ENCODE data around the gene EME2. TPM values are rescaled to one million over a fixed set of nuclear protein-coding genes. Genes with fewer than 3 reads are reported as not detected.

EME2 gene
- total and polyA plus RNA-seq, 2 donors (not counting 1 experiment from before 2014, with no cell fraction given): 2.2 to 8.3 TPM

DNA sequence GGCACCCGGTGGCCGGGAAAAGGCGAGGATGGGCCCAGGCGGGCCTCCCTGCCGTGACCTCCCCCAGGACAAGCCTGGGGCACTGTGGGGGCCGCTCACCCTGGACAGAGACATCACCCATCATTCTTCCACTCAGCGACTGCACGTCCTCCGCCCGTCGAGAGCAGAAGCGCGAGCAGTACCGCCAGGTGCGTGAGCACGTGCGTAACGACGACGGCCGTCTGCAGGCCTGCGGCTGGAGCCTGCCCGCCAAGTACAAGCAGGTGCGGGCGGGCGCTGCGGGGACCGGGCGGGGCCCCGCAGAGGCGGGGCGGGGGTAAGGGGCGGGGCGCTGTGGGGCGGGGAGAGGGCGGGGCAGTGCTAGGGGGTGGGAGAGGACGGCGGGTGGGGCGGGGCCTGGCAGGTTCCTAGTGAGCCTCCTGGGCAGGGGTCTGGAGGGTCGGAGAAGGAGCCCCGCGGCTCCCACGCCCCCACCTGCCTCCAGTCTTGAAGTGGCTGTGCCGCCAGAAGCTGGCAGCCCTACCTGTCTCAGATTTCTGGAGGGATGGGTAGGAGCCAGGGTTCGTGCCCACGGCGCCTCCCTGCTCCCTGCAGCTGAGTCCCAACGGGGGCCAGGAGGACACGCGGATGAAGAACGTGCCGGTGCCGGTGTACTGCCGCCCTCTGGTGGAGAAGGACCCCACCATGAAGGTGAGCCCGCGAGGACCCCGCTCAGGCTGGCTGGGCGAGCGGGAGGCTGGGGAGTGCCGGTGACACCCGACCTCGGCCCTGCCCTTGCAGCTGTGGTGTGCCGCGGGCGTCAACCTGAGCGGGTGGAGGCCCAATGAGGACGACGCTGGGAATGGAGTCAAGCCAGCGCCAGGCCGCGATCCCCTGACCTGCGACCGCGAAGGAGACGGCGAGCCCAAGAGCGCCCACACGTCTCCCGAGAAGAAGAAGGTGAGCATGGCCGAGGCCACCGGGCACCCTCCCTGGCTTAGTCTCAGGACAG lies 8.8 kb upstream of the EME2 start:
- H3K9ac ChIP-seq (ENCODE audit: insufficient read depth, low read length): no peak overlapping the region
- TF ChIP-seq CTCF (conservative IDR thresholded peaks at IDR 0.05 in 1 of 2, IDR thresholded peaks at IDR 0.05 in 1 of 2; ENCODE audit: low read depth in 1 of 2, low read length in 2 of 2): peak in 1 of 2 donors; percentile 34
- TF ChIP-seq EZH2 (IDR thresholded peaks at IDR 0.05; ENCODE audit: low read length, missing control alignments): no peak
- no peaks in the 10 kb centered on the region for H3K9me3 ChIP-seq (ENCODE audit: control insufficient read depth, insufficient read depth, low read depth, low read length)
- H3K4me1 ChIP-seq (ENCODE audit: control insufficient read depth, extremely low read depth, insufficient read depth, low read length): no peaks in the 10 kb centered on the region
- H2AFZ ChIP-seq (ENCODE audit: low read length): no peak overlapping the region
- peaks cover 51% of the 10 kb centered on the region for H3K36me3 ChIP-seq (ENCODE audit: control insufficient read depth, insufficient read depth, low read length)
- H3K27ac ChIP-seq (ENCODE audit: insufficient read depth, low read length): no peak overlapping the region
- no peaks in the 10 kb centered on the region for H3K27me3 ChIP-seq (ENCODE audit: control insufficient read depth, insufficient read depth, low read length)
- peak; percentile 25 to 35 for DNase-seq (ENCODE audit: low read depth in 2 of 2)
- H3K4me3 ChIP-seq (replicated peaks in 1 of 4; ENCODE audit: control extremely low read depth in 1 of 4, insufficient read depth in 1 of 4, low read depth in 3 of 4, low read length in 4 of 4): no peak overlapping the region
- no peaks in the 10 kb centered on the region for H3K79me2 ChIP-seq (ENCODE audit: control insufficient read depth, insufficient read depth, low read length)
- no peaks in the 10 kb centered on the region for H4K20me1 ChIP-seq (ENCODE audit: control insufficient read depth, extremely low read depth, insufficient read depth, low read length)
- H3K4me2 ChIP-seq (ENCODE audit: extremely low read depth, insufficient read depth, low read length): no peak overlapping the region

- no peaks in the 10 kb centered on the region for H3K27me3 ChIP-seq (ENCODE audit: control insufficient read depth, insufficient read depth, low read length)
- no peak overlapping the region for H3K4me2 ChIP-seq (ENCODE audit: extremely low read depth, insufficient read depth, low read length)
- no peaks in the 10 kb centered on the region for H3K4me1 ChIP-seq (ENCODE audit: control insufficient read depth, extremely low read depth, insufficient read depth, low read length)
- no peak overlapping the region for H3K9ac ChIP-seq (ENCODE audit: insufficient read depth, low read length)
- H2AFZ ChIP-seq (ENCODE audit: low read length): no peak overlapping the region
- H4K20me1 ChIP-seq (ENCODE audit: control insufficient read depth, extremely low read depth, insufficient read depth, low read length): no peaks in the 10 kb centered on the region
- no peak overlapping the region for H3K4me3 ChIP-seq (replicated peaks in 1 of 4; ENCODE audit: control extremely low read depth in 1 of 4, insufficient read depth in 1 of 4, low read depth in 3 of 4, low read length in 4 of 4)
- TF ChIP-seq CTCF (conservative IDR thresholded peaks at IDR 0.05 in 1 of 2, IDR thresholded peaks at IDR 0.05 in 1 of 2; ENCODE audit: low read depth in 1 of 2, low read length in 2 of 2): no peak
- no peak for TF ChIP-seq EZH2 (IDR thresholded peaks at IDR 0.05; ENCODE audit: low read length, missing control alignments)
- H3K36me3 ChIP-seq (ENCODE audit: control insufficient read depth, insufficient read depth, low read length): peaks cover 57% of the 10 kb centered on the region
- no peaks in the 10 kb centered on the region for H3K9me3 ChIP-seq (ENCODE audit: control insufficient read depth, insufficient read depth, low read depth, low read length)
- DNase-seq (ENCODE audit: low read depth in 2 of 2): no peak
- H3K27ac ChIP-seq (ENCODE audit: insufficient read depth, low read length): no peak overlapping the region
- H3K79me2 ChIP-seq (ENCODE audit: control insufficient read depth, insufficient read depth, low read length): no peaks in the 10 kb centered on the region
These were observed 7.6 kb upstream of the EME2 start for GRCh38 chr16:1764971-1765370.

DNA sequence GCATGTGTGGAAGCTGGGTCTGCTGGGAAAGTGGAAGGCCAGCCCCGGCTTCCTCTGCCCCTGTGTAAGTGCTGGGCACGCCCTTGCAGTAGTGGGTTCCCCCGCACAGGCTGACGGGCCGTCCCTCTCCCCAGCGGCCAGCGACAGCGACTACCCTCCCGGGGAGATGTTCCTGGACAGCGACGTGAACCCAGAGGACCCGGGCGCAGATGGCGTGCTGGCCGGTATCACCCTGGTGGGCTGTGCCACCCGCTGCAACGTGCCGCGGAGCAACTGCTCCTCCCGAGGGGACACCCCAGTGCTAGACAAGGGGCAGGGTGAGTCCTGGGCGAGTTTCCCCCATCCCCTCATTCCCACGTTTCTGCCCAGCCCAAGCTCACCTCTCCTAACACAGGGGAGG lies 6.8 kb upstream of the EME2 start:
- no peak for TF ChIP-seq CTCF (conservative IDR thresholded peaks at IDR 0.05 in 1 of 2, IDR thresholded peaks at IDR 0.05 in 1 of 2; ENCODE audit: low read depth in 1 of 2, low read length in 2 of 2)
- no peak for TF ChIP-seq EZH2 (IDR thresholded peaks at IDR 0.05; ENCODE audit: low read length, missing control alignments)
- Histone ChIP-seq H3K36me3 (ENCODE audit: control insufficient read depth, insufficient read depth, low read length) (peaks cover 54% of the 10 kb centered on the region), H3K27ac (ENCODE audit: insufficient read depth, low read length) (no peak overlapping the region)

More for the DNA sequence above, 6.8 kb upstream of the EME2 start:
- peaks cover 8% of the 10 kb centered on the region for H3K4me1 ChIP-seq (ENCODE audit: control insufficient read depth, extremely low read depth, insufficient read depth, low read length)
- H3K27me3 ChIP-seq (ENCODE audit: control insufficient read depth, insufficient read depth, low read length): no peaks in the 10 kb centered on the region
- no peak overlapping the region for H2AFZ ChIP-seq (ENCODE audit: low read length)
- no peaks in the 10 kb centered on the region for H4K20me1 ChIP-seq (ENCODE audit: control insufficient read depth, extremely low read depth, insufficient read depth, low read length)
- H3K4me2 ChIP-seq (ENCODE audit: extremely low read depth, insufficient read depth, low read length): no peak overlapping the region
- H3K79me2 ChIP-seq (ENCODE audit: control insufficient read depth, insufficient read depth, low read length): no peaks in the 10 kb centered on the region
- DNase-seq (ENCODE audit: low read depth in 2 of 2): no peak
- no peak overlapping the region for H3K4me3 ChIP-seq (replicated peaks in 1 of 4; ENCODE audit: control extremely low read depth in 1 of 4, insufficient read depth in 1 of 4, low read depth in 3 of 4, low read length in 4 of 4)
- no peak overlapping the region for H3K9ac ChIP-seq (ENCODE audit: insufficient read depth, low read length)
- H3K9me3 ChIP-seq (ENCODE audit: control insufficient read depth, insufficient read depth, low read depth, low read length): no peaks in the 10 kb centered on the region
